Mesenchymal stem cell (in vitro differentiated cells and primary cell): ENCODE measurements around the gene MYOCD.
A peak's percentile ranks its signal among the peaks of the same experiment; 100 is the strongest.

Experiments used
- DNase-seq: peaks from one replicate; pipeline ENCODE4 v3.0.0-alpha.2; 2013
- H2AFZ ChIP-seq: one replicate; pipeline ENCODE4 v1.6.1; 2013; ENCODE audit warnings: low read depth, mild to moderate bottlenecking, control low read depth, inconsistent platforms, low read length, moderate library complexity
- H2AK5ac ChIP-seq: 2 replicates; pipeline ENCODE4 v1.6.1; 2013; ENCODE audit warnings: low read length, moderate library complexity, mild to moderate bottlenecking, inconsistent platforms; ENCODE audit not compliant: severe bottlenecking
- H2BK120ac ChIP-seq: one replicate; pipeline ENCODE4 v1.6.1; 2013; ENCODE audit warnings: low read depth, mild to moderate bottlenecking, inconsistent platforms, low read length, moderate library complexity
- H2BK12ac ChIP-seq, 2 experiments: one replicate each; pipeline ENCODE4 v1.6.1; 2013; ENCODE audit warnings: inconsistent platforms in 2 of 2, low read length in 2 of 2, mild to moderate bottlenecking in 2 of 2, moderate library complexity in 2 of 2, control low read depth in 1 of 2
- H2BK15ac ChIP-seq: one replicate; pipeline ENCODE4 v1.6.1; 2013; ENCODE audit warnings: mild to moderate bottlenecking, low read depth, inconsistent platforms; ENCODE audit not compliant: poor library complexity, severe bottlenecking
- H2BK5ac ChIP-seq: 2 replicates; pipeline ENCODE4 v1.6.1; 2013; ENCODE audit warnings: low read depth, mild to moderate bottlenecking, low read length, control low read depth, inconsistent platforms; ENCODE audit not compliant: poor library complexity, severe bottlenecking
- H3K14ac ChIP-seq, 2 experiments: one replicate each; pipeline ENCODE4 v1.6.1; 2013; ENCODE audit warnings: inconsistent platforms in 2 of 2, low read length in 2 of 2, control low read depth in 1 of 2, mild to moderate bottlenecking in 1 of 2, moderate library complexity in 1 of 2
- H3K18ac ChIP-seq, 2 experiments: one replicate each; pipeline ENCODE4 v1.6.1; 2013; ENCODE audit warnings: inconsistent platforms in 2 of 2, low read length in 2 of 2, control low read depth in 1 of 2, low read depth in 1 of 2, mild to moderate bottlenecking in 1 of 2
- H3K23ac ChIP-seq, 2 experiments: one replicate each; pipeline ENCODE4 v1.6.1; 2013; ENCODE audit warnings: inconsistent platforms in 2 of 2, low read length in 2 of 2, mild to moderate bottlenecking in 2 of 2, moderate library complexity in 2 of 2, control low read depth in 1 of 2
- H3K27ac ChIP-seq: 2 replicates; pipeline ENCODE4 v1.5.1; 2013; ENCODE audit warnings: mild to moderate bottlenecking, moderate library complexity, low read length, control low read depth, inconsistent platforms; ENCODE audit not compliant: poor library complexity, severe bottlenecking
- H3K27me3 ChIP-seq, 2 experiments: 2 replicates each; pipeline versions ENCODE4 v1.6.1 to v1.7.0; 2013; ENCODE audit warnings: low read length in 2 of 2, mild to moderate bottlenecking in 2 of 2, moderate library complexity in 2 of 2, control low read depth in 1 of 2, inconsistent platforms in 1 of 2; ENCODE audit not compliant: control insufficient read depth in 1 of 2, insufficient read depth in 1 of 2
- H3K36me3 ChIP-seq, 2 experiments: 2 replicates each; pipeline versions ENCODE4 v1.6.1 to v1.7.0; 2013; ENCODE audit warnings: low read length in 2 of 2, control low read depth in 1 of 2, inconsistent platforms in 1 of 2, low read depth in 1 of 2, mild to moderate bottlenecking in 1 of 2; ENCODE audit not compliant: insufficient read depth in 2 of 2, control insufficient read depth in 1 of 2
- H3K4ac ChIP-seq, 2 experiments: one replicate each; pipeline ENCODE4 v1.6.1; 2013; ENCODE audit warnings: inconsistent platforms in 2 of 2, low read length in 2 of 2, mild to moderate bottlenecking in 2 of 2, moderate library complexity in 2 of 2, control low read depth in 1 of 2, low read depth in 1 of 2
- H3K4me1 ChIP-seq: 2 replicates; pipeline ENCODE4 v1.6.1; 2013; ENCODE audit warnings: low read depth, low read length, control low read depth; ENCODE audit not compliant: control insufficient read depth, insufficient read depth
- H3K4me2 ChIP-seq: 2 replicates; pipeline ENCODE4 v1.6.1; 2013; ENCODE audit warnings: low read length, mild to moderate bottlenecking, inconsistent platforms; ENCODE audit not compliant: poor library complexity, severe bottlenecking
- H3K4me3 ChIP-seq, 2 experiments: 2 replicates each; pipeline versions ENCODE4 v1.5.1 to v1.7.0; 2013; ENCODE audit warnings: low read length in 2 of 2, mild to moderate bottlenecking in 2 of 2, control low read depth in 1 of 2, low read depth in 1 of 2; ENCODE audit not compliant: insufficient read depth in 1 of 2
- H3K79me1 ChIP-seq: replicated peaks from 2 replicates; pipeline ENCODE4 v1.6.1; 2013; ENCODE audit warnings: mild to moderate bottlenecking, control low read depth, low read length, inconsistent platforms; ENCODE audit not compliant: poor library complexity, severe bottlenecking
- H3K9ac ChIP-seq: 2 replicates; pipeline ENCODE4 v1.7.0; 2013; ENCODE audit warnings: mild to moderate bottlenecking, low read length, moderate library complexity
- H3K9me3 ChIP-seq: 2 replicates; pipeline ENCODE4 v1.7.0; 2013; ENCODE audit warnings: mild to moderate bottlenecking, low read length; ENCODE audit not compliant: control insufficient read depth
- H4K8ac ChIP-seq: one replicate; pipeline ENCODE4 v1.6.1; 2013; ENCODE audit warnings: inconsistent platforms, mild to moderate bottlenecking, low read length, moderate library complexity
- H4K91ac ChIP-seq: one replicate; pipeline ENCODE4 v1.6.1; 2013; ENCODE audit warnings: mild to moderate bottlenecking, low read length, inconsistent platforms
- WGBS: methylation state at CpG from one replicate; pipeline ENCODE4 v1.1.7; 2013; ENCODE audit warnings: mixed read lengths; 5-methylcytosine and 5-hydroxymethylcytosine counted together

The MYOCD gene

GRCh38 chr17:12624211-12624610 lies 41.5 kb upstream of the MYOCD start:
- Histone ChIP-seq H3K14ac (no peak overlapping the region), H3K23ac (no peak overlapping the region), H3K27ac (no peak overlapping the region), H3K4me3 (no peak overlapping the region), H3K9me3 (no peaks in the 10 kb centered on the region), H3K36me3 (no peaks in the 10 kb centered on the region), H3K9ac (no peak overlapping the region), H3K4me1 (peaks cover 6% of the 10 kb centered on the region), H2BK12ac (no peak overlapping the region), H3K18ac (no peak overlapping the region), H4K8ac (no peak overlapping the region), H3K27me3 (no peaks in the 10 kb centered on the region), H2BK15ac (no peak overlapping the region), H4K91ac (no peak overlapping the region), H2BK120ac (no peak overlapping the region), H3K4me2 (no peak overlapping the region), H3K79me1 (no peaks in the 10 kb centered on the region), H2AK5ac (no peak overlapping the region), H3K4ac (no peak overlapping the region), H2AFZ (no peak overlapping the region), H2BK5ac (no peak overlapping the region)
- WGBS = no CpG with 5 or more reads among the region's 3 CpGs
- DNase-seq = peak; percentile 39

- Histone ChIP-seq H3K9ac (no peak overlapping the region), H2BK5ac (no peak overlapping the region), H3K4me2 (no peak overlapping the region), H3K36me3 (no peaks in the 10 kb centered on the region), H3K23ac (no peak overlapping the region), H3K18ac (peak overlapping the region; percentile 23 to 87), H2BK120ac (no peak overlapping the region), H2BK15ac (no peak overlapping the region), H3K14ac (peak overlapping the region in 1 of 2 experiments; percentile 94), H3K27me3 (no peaks in the 10 kb centered on the region), H3K4me1 (peaks cover 3% of the 10 kb centered on the region), H2BK12ac (peak overlapping the region; percentile 7 to 58), H3K4ac (peak overlapping the region in 1 of 2 experiments; percentile 0), H3K79me1 (no peaks in the 10 kb centered on the region), H4K8ac (no peak overlapping the region), H2AFZ (no peak overlapping the region), H3K9me3 (no peaks in the 10 kb centered on the region), H2AK5ac (peak overlapping the region; percentile 11), H4K91ac (peak overlapping the region; percentile 81), H3K4me3 (no peak overlapping the region), H3K27ac (no peak overlapping the region)
- no peak for DNase-seq
- WGBS = 98% methylated on average over 4 of the region's 4 CpGs
Measured at GRCh38 chr17:12625092-12625491, 40.6 kb upstream of the MYOCD start.

- Histone ChIP-seq H3K4me1 (peaks cover 3% of the 10 kb centered on the region), H3K27me3 (no peaks in the 10 kb centered on the region), H2AK5ac (peak overlapping the region; percentile 10), H3K4me3 (no peak overlapping the region), H3K27ac (peak overlapping the region; percentile 90), H4K91ac (peak overlapping the region; percentile 53), H2BK15ac (peak overlapping the region; percentile 12), H2BK5ac (peak overlapping the region; percentile 66), H3K36me3 (no peaks in the 10 kb centered on the region), H3K18ac (peak overlapping the region in 1 of 2 experiments; percentile 85), H3K9ac (no peak overlapping the region), H3K14ac (peak overlapping the region in 1 of 2 experiments; percentile 53), H3K4me2 (peak overlapping the region; percentile 47), H3K79me1 (no peaks in the 10 kb centered on the region), H3K4ac (peak overlapping the region in 1 of 2 experiments; percentile 63), H4K8ac (peak overlapping the region; percentile 72), H3K23ac (no peak overlapping the region), H2AFZ (no peak overlapping the region), H2BK120ac (no peak overlapping the region), H2BK12ac (peak overlapping the region; percentile 33 to 41), H3K9me3 (no peaks in the 10 kb centered on the region)
- DNase-seq = peak; percentile 92
- 57% methylated on average over 6 of the region's 8 CpGs for WGBS
Measured at GRCh38 chr17:12627177-12627629, 38.5 kb upstream of the MYOCD start.

- Histone ChIP-seq H3K27me3 (no peaks in the 10 kb centered on the region), H2BK5ac (peak overlapping the region; percentile 66), H3K9ac (no peak overlapping the region), H3K36me3 (no peaks in the 10 kb centered on the region), H2AFZ (no peak overlapping the region), H2BK15ac (no peak overlapping the region), H4K91ac (no peak overlapping the region), H3K27ac (peak overlapping the region; percentile 90), H3K4me1 (peaks cover 3% of the 10 kb centered on the region), H3K18ac (no peak overlapping the region), H2AK5ac (no peak overlapping the region), H2BK12ac (no peak overlapping the region), H3K79me1 (no peaks in the 10 kb centered on the region), H3K14ac (no peak overlapping the region), H3K9me3 (no peaks in the 10 kb centered on the region), H3K23ac (no peak overlapping the region), H3K4ac (no peak overlapping the region), H3K4me3 (no peak overlapping the region), H3K4me2 (no peak overlapping the region), H2BK120ac (no peak overlapping the region), H4K8ac (no peak overlapping the region)
- peak; percentile 89 for DNase-seq
- 71% methylated on average over 4 of the region's 5 CpGs for WGBS
Measured at GRCh38 chr17:12627781-12628451, 37.8 kb upstream of the MYOCD start.
